ENCODE measurements around the gene FARSA. TPM values are rescaled to one million over a fixed set of nuclear protein-coding genes. Genes with fewer than 3 reads are reported as not detected.
A peak's percentile ranks its signal among the peaks of the same experiment; 100 is the strongest.

The FARSA gene
- total RNA-seq, 4 donors from 2014 or later: 45.9 to 71.4 (median 55.9) TPM

DNA sequence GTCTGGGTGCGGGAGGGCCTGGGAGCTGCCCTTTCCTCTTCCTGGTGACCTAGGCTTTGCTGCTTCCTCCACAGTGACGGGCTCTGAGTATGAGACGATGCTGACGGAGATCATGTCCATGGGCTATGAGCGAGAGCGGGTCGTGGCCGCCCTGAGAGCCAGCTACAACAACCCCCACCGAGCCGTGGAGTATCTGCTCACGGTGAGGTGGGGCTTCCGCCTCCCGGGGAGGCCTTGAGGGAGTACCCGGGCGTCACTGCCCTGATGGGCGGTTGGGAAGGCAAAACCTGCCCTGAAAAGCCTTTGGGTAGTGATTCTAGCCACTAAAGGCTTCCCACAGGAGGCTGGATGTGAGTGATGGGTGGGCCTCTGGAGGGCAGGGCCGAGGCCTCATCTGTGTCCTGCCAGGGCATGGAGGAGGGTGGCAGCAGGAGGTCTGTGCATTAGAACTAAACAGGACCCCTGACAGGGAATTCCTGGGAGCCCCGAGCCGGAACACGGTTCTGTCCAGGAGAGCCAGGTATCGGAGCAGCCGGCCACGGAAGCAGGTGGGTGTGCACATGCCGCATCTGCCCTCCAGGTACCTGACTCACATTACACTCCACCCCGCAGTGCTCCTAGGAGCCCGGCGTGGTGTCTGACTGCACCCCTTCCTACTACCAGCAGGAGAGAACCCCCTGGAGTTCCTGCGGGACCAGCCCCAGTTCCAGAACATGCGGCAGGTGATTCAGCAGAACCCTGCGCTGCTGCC lies 15.3 kb upstream of the FARSA start:
- intact Hi-C loops (cut with DNase I; ENCODE audit: low total_unique reads): loop anchor here (10.0 kb wide), 1 partner anchor 64 kb away; the partner anchor contains the start of genes DNASE2 and KLF1
- DNase-seq (ENCODE audit: low spot score in 2 of 2): no peak
- no peak overlapping the region for H3K4me3 ChIP-seq (ENCODE audit: low read depth, poor library complexity, severe bottlenecking)
- 78 to 81% methylated on average over 28 to 30 of the region's 30 CpGs for WGBS, 2 donors
- TF ChIP-seq, protein P1, sequence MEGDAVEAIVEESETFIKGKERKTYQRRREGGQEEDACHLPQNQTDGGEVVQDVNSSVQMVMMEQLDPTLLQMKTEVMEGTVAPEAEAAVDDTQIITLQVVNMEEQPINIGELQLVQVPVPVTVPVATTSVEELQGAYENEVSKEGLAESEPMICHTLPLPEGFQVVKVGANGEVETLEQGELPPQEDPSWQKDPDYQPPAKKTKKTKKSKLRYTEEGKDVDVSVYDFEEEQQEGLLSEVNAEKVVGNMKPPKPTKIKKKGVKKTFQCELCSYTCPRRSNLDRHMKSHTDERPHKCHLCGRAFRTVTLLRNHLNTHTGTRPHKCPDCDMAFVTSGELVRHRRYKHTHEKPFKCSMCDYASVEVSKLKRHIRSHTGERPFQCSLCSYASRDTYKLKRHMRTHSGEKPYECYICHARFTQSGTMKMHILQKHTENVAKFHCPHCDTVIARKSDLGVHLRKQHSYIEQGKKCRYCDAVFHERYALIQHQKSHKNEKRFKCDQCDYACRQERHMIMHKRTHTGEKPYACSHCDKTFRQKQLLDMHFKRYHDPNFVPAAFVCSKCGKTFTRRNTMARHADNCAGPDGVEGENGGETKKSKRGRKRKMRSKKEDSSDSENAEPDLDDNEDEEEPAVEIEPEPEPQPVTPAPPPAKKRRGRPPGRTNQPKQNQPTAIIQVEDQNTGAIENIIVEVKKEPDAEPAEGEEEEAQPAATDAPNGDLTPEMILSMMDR (IDR thresholded peaks at IDR 0.05): no peak
- TF ChIP-seq POLR2A (IDR thresholded peaks at IDR 0.05): no peak

DNA sequence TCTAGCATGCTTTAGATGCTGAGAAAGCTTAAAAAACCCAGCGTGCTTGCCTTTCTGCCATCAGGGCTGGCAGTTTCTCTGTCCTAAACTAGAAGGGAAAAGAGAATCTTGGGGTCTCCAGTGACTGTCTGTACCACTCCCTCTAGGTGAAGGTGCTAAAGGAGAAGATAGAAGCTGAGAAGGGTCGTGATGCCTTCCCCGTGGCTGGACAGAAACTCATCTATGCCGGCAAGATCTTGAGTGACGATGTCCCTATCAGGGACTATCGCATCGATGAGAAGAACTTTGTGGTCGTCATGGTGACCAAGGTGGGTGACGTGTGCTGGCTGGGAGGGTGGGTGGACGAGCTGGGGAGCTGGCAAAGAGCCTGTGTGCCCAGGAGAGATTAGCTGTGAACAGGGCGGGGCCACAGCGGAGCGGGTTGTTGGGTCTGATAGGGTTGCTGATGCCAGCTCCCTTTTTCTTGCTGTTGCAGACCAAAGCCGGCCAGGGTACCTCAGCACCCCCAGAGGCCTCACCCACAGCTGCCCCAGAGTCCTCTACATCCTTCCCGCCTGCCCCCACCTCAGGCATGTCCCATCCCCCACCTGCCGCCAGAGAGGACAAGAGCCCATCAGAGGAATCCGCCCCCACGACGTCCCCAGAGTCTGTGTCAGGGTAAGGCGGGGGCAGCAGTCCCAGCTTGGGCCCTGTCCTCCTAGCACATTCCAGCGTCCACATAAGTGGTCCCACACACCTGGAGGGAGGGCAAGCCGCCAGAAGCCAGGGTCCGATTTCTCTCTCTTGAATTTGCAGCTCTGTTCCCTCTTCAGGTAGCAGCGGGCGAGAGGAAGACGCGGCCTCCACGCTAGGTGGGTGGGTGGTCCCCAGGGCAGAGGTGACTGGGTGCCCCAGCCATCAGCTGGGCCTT lies 14.4 kb upstream of the FARSA start:
- TF ChIP-seq, protein P1 (IDR thresholded peaks at IDR 0.05): no peak
- TF ChIP-seq POLR2A (IDR thresholded peaks at IDR 0.05): no peak
- no peak for DNase-seq (ENCODE audit: low spot score in 2 of 2)
- 82 to 87% methylated on average over 26 to 27 of the region's 28 CpGs for WGBS, 2 donors
- intact Hi-C loops (cut with DNase I; ENCODE audit: low total_unique reads): loop anchor here (10.0 kb wide), 1 partner anchor 63 kb away; the partner anchor contains the start of genes DNASE2 and KLF1
- H3K4me3 ChIP-seq (ENCODE audit: low read depth, poor library complexity, severe bottlenecking): no peak overlapping the region

DNA sequence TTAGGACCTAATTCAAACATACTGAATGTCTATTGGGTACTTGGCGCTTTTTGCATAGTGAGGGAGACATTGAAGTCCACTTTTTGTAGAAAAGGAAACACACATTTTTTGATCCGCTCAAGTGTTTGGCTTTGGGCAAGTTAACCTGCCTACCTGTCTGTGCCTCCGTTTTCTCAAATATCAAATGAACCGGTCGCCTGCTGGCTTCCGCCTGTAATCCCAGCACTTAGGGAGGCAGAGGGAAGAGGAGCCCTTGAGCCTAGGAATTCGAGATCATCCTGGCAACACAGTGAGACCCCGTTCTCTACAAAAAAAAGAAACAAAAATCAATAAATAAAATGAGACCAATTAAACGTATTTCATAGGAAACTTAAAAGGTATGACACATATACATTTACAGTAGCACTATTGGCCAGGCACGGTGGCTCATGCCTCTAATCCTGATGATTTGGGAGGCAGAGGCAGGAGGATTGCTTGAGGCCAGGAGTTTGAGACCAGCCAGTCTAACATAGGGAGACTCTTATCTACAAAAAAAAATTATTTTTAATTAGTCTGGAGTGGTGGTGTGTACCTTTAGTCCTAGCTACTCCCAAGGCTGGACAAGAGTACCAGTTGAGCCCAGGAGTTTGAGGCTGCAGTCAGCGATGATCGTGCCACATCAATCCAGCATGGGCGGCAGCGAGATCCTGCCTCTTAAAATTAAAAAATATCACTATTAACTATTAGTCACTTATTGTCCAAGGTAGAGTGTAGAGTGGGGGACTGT lies 13.4 kb upstream of the FARSA start:
- TF ChIP-seq POLR2A (IDR thresholded peaks at IDR 0.05): no peak
- TF ChIP-seq, protein P1 (IDR thresholded peaks at IDR 0.05): no peak
- no peak overlapping the region for H3K4me3 ChIP-seq (ENCODE audit: low read depth, poor library complexity, severe bottlenecking)
- intact Hi-C loops (cut with DNase I; ENCODE audit: low total_unique reads): loop anchor here (10.0 kb wide), 1 partner anchor 62 kb away; the partner anchor contains the start of genes DNASE2 and KLF1
- WGBS, 2 donors: 58 to 62% methylated on average over 14 of the region's 14 CpGs
- DNase-seq (ENCODE audit: low spot score in 2 of 2): no peak

DNA sequence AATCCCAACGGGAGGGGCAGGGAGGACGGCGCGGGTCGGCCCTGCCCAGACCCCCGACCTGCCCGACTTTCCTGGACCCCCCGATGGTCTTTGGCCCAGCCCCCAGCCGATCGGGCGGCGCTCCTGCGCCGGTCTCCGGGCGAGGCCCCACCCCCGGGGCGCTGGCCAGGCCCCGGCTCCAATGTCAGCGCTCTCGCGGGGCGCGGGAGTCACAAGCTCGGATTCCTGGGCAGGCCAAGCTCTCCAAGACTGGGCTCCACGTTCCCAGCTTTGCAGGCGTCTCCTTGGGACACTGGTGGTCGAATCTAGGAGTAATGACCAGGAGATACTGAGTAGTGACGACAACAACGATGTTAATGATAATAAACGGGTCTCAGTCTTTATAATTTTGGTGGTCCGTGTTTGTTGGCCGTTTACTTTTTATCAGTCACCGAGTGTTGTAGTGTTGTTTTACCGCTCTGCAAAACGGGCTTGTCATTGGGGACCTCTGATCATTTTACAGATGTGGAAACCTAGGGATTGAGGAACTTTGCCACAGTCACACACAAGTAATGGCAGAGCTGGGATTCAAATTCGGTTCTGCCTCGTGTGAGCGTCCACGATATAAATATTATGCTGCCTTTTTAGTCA lies 12.7 kb upstream of the FARSA start:
- intact Hi-C loops (cut with DNase I; ENCODE audit: low total_unique reads): loop anchor here (10.0 kb wide), 1 partner anchor 61 kb away; the partner anchor contains the start of genes DNASE2 and KLF1
- peak in 1 of 2 donors; percentile 90 for DNase-seq (ENCODE audit: low spot score in 2 of 2)
- 1% methylated on average over 14 to 25 of the region's 40 CpGs for WGBS, 2 donors

More for the DNA sequence above, 12.7 kb upstream of the FARSA start:
- H3K4me3 ChIP-seq (ENCODE audit: low read depth, poor library complexity, severe bottlenecking): peak overlapping the region; percentile 44
- TF ChIP-seq POLR2A (IDR thresholded peaks at IDR 0.05): no peak
- TF ChIP-seq, protein P1 (IDR thresholded peaks at IDR 0.05): no peak

All from lower leg skin (tissue), 4 donors.